HG03378 (cell line): ENCODE results near the gene MRPS27.

ENCODE experiments used
- ATAC-seq: cut with Tn5 transposase; IDR thresholded peaks from one replicate; pipeline ENCODE4 v1.9.1; 2021; ENCODE audit warnings: mild to moderate bottlenecking, moderate library complexity; ENCODE audit not compliant: unreplicated experiment

The MRPS27 gene

GRCh38 chr5:72319976-72320752 lies at the start of gene MRPS27, which contains the start of gene PTCD2:
Gene MRPS27, minus strand, starts transcription at chr5:72320240. Its CDS starts 19 bp downstream, at chr5:72320221.
Gene PTCD2, plus strand, starts transcription at chr5:72320373. Its CDS starts 10 bp downstream, at chr5:72320383.
- peak; percentile 92 for ATAC-seq

- ATAC-seq: no peak
These were observed 49.7 kb upstream of the MRPS27 start for GRCh38 chr5:72369711-72370110.

- ATAC-seq: no peak
These were observed 49.3 kb upstream of the MRPS27 start for GRCh38 chr5:72369301-72369700.

DNA sequence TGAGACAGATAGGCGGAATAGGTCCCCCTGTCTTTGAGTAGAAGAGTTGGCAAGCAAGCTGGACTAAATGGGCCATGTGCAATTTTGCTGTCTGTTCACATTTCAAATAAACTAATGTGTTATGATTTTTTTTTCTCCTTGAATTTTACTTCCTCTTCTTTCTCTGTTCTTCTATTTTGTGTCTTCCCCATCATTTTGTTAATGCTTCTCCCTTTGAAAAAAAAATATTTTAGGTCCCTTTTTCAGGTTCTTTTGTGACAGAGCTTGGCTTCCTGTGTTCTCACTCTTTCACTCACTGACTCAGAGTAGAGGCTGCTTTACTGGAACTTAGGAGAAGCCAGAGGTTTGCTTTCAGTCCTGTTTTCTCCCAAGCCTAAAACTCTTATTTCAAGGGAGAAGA lies 48.2 kb upstream of the MRPS27 start:
- ATAC-seq: no peak

GRCh38 chr5:72366324-72366976 lies 46.4 kb upstream of the MRPS27 start:
- peak; percentile 78 for ATAC-seq

GRCh38 chr5:72364951-72365350 lies 44.9 kb upstream of the MRPS27 start:
- ATAC-seq: no peak

GRCh38 chr5:72364171-72364570 lies 44.1 kb upstream of the MRPS27 start:
- no peak for ATAC-seq

GRCh38 chr5:72363166-72363802 lies 43.2 kb upstream of the MRPS27 start:
- ATAC-seq: no peak

GRCh38 chr5:72359886-72360285 lies 39.8 kb upstream of the MRPS27 start:
- no peak for ATAC-seq

DNA sequence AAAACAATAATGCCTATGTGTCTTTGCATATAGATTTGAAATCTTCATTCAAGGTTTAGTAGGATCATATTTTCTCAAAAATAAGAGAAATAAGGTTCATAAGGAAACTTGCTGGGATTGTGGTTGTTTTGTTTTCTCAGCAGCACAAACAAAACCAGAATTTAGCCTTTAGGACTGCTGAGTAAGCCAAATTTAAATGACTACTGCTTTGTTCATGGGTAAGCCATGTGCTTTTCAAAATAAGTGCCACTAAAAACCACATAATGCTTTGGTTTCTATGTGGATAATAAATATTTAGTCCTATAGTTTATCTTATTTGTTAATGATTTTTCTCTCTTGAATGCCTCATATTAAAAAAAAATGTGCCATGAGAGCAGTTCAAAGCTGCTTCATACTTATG lies 38.9 kb upstream of the MRPS27 start:
- no peak for ATAC-seq

- ATAC-seq: no peak
These were observed 36.3 kb upstream of the MRPS27 start for GRCh38 chr5:72356361-72356760.

GRCh38 chr5:72355706-72356299 lies 35.8 kb upstream of the MRPS27 start:
- no peak for ATAC-seq

GRCh38 chr5:72353046-72353445 lies 33.0 kb upstream of the MRPS27 start:
- no peak for ATAC-seq

GRCh38 chr5:72352616-72353015 lies 32.6 kb upstream of the MRPS27 start:
- no peak for ATAC-seq

DNA sequence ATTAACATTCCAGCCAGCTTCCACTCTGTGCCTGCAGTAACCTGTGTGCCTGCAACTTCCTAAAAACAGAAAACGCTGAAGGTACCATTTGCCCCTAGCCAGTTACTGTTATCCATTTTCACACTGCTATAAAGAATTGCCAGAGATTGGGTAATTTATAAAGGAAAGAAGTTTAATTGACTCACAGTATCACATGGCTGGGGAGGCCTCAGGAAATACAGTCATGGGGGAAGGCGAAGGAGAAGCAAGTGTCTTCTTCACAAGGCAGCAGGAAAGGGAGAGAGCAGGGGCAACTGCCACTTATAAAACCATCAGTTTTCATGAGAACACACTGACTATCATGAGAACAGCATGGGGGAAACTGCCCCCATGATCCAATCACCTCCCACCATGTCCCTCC lies 31.3 kb upstream of the MRPS27 start:
- ATAC-seq: no peak

DNA sequence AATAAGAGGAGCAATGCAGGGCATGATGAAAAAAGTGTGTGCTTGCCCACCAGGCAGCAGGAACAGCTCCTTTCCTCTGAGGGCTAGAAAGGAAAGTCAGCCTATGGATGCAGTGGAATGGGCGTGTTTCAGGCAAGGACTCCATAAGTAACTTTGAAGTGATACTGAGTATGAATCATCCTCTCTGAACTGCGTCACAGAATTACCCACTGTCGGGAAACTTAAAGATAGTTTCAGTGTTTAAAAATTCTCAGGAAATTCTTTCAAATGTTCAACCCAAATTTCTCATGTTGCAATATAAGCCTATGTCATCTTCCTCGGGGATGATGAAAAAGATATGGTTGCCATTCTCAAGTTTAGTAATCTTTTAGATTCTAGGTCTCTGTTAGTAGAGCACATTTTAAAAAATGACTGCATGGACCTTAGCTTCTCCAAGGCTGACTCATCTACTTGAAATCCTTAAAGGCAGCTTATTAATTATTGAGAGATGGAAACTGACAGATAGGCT lies 27.8 kb upstream of the MRPS27 start:
- no peak for ATAC-seq

- no peak for ATAC-seq
These were observed 26.4 kb upstream of the MRPS27 start for GRCh38 chr5:72346398-72346797.

GRCh38 chr5:72338689-72339209 lies 18.7 kb upstream of the MRPS27 start:
- ATAC-seq: no peak

GRCh38 chr5:72337159-72337558 lies 17.1 kb upstream of the MRPS27 start:
- no peak for ATAC-seq

DNA sequence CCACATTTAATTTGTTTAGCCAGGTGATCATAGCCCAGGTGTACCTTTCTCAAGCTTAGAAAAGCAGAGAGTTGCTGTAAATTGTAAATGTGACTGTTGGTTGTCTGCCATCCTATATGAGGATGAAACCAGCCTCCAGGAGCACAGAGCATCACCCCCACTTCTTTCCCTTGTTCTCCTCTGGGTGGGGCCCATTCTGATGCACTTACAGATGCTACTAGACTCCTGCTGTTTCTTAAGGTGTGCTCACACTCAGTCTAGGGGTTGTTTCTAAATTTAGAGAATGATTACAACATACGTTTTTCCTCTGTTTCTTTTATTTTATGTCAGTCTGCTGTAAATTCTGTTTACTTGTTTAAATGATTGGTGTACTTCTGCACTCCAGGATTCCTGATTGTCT lies 10.7 kb upstream of the MRPS27 start:
- no peak for ATAC-seq

DNA sequence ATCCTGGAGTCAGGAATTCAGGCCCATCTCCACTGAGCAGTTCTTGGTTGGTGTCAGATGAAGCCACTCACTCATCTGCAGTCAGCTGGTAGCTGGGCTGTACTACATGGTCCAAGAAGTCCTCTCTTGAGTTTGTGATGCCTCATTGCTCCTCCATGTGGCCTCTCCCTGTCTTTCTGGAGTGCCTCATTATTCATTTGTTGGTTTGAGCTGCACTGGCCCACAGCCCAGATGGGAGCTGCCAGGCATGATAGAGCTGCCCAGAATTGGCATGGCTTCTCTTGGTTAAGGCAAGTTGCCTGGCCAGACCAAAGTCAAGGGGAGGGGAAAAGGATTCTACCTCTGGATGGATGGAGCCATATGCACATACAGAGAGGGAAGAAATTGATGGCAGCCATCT lies 8.1 kb upstream of the MRPS27 start:
- no peak for ATAC-seq
